Measurements from ENCODE around the gene UBE2E3.
"Not testable (repeated sequence)": the region's sequence is repeated elsewhere in the genome, so short reads cannot be mapped to it uniquely, and the experiment has no call there.

UBE2E3 gene

GRCh38 chr2:181076658-181077057, 96.3 kb downstream of the UBE2E3 start:
- no peak for DNase-seq (ENCODE audit: low read depth)

- DNase-seq (ENCODE audit: low read depth): no peak
Measured at GRCh38 chr2:181077128-181077709, 96.8 kb downstream of the UBE2E3 start.

- no peak for DNase-seq (ENCODE audit: low read depth)
Measured at GRCh38 chr2:181083140-181083539, 102.7 kb downstream of the UBE2E3 start.

DNA sequence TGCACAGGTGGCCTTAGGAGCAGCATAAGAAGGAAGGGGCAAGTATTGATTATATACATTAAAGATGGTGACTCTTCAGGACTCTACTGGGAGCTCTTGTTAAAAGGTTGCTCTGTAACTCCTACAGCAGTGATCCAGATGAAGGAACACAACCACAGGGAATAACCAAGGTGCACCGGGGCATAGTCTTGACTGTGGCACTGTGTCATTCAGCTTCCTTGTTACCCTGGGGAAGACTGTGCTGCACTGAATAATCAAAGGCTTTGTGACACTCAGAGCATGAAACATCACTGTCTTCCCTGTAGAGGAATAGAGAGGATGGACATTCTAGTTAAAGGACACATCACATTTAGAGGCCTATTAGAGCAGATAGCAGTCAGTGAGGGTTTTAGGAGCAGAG, 105.3 kb downstream of the UBE2E3 start:
- no peak for DNase-seq (ENCODE audit: low read depth)

DNA sequence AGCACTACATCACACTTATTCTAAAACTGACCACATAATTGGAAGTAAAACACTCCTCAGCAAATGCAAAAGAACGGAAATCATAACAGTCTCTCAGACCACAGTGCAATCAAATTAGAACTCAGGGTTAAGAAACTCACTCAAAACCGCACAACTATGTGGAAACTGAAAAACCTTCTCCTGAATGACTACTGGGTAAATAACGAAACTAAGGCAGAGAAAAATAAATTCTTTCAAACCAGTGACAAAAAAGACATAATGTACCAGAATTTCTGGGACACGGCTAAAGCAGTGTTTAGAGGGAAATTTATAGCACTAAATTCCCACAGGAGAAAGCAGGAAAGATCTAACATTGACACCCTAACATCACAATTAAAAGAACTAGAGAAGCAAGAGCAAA, 111.5 kb downstream of the UBE2E3 start:
- DNase-seq (ENCODE audit: low read depth): not testable (repeated sequence)

- no peak for DNase-seq (ENCODE audit: low read depth)
Measured at GRCh38 chr2:181095486-181095885, 115.1 kb downstream of the UBE2E3 start.

- DNase-seq (ENCODE audit: low read depth): no peak
Measured at GRCh38 chr2:181103659-181104058, 123.3 kb downstream of the UBE2E3 start.

- DNase-seq (ENCODE audit: low read depth): peak; percentile 9
Measured at GRCh38 chr2:181104512-181105115, 124.2 kb downstream of the UBE2E3 start.

DNA sequence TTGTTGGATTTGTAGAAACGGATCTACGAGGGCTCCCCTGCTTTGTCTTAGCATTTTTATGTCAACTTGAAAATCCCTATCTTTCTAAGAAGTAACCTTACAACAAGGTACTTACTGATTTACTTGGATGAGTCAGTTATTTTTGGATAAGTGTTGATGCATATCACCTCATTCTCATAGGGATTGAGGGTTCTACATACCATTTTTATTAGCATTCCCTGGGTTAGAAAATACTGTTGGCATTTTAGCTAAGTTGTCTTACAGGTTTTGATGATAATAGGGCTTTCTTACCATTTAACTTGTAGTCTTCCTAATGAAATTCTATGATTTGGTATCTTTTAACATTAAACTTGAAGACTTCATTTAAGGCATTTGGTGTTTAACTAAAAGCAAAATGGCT, 125.2 kb downstream of the UBE2E3 start:
- no peak for DNase-seq (ENCODE audit: low read depth)

DNA sequence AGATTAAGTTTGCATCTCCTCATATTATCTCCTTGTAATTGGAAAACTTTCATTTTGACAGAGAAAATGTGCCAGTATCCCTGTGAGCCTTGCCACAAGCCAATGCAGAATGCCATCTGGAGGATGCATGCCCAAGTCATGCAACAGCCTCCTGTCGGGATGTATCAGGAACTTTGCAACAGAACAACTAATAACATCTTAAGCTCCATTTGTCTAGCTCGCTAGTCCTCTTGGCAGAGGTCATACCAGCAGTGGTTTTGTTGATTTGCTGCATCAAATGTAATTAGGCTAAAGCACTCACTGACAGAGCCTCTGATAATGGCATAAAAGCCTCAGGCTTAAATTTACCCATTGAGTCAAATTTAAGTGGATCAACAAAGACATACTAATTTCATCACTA, 125.8 kb downstream of the UBE2E3 start:
- no peak for DNase-seq (ENCODE audit: low read depth)

- no peak for DNase-seq (ENCODE audit: low read depth)
Measured at GRCh38 chr2:181106789-181107627, 126.6 kb downstream of the UBE2E3 start.

DNA sequence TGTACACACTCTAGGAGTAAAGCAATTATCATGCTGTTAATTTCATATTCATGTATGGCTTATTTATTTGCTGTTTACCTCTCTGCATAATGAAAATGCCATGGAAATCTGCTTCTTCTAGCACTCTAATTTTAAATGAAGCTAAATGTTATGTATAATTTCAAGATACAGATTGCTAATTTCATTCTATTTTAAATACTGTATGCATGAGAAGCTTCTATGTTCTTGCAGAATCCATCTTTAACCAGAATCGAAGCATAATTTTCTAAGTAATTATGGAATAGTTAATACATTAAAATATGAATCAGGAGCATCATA, 127.2 kb downstream of the UBE2E3 start:
- DNase-seq (ENCODE audit: low read depth): no peak

- no peak for DNase-seq (ENCODE audit: low read depth)
Measured at GRCh38 chr2:181111059-181111458, 130.7 kb downstream of the UBE2E3 start.

GRCh38 chr2:181112916-181113315, 132.5 kb downstream of the UBE2E3 start:
- no peak for DNase-seq (ENCODE audit: low read depth)

Measured in T follicular helper cell (primary cell).